Stimulated activated CD4-positive, alpha-beta T cell treated with anti-CD3 and anti-CD28 coated beads, Interleukin-12 subunit alpha, Interleukin-12 subunit beta, amount 100 ng/mL, for 24 hours (primary cell): Measurements from ENCODE around the gene MMEL1.
"Not testable (repeated sequence)": the region's sequence is repeated elsewhere in the genome, so short reads cannot be mapped to it uniquely, and the experiment has no call there.

Experiments
- DNase-seq, 2 experiments: peaks; one replicate each; pipeline ENCODE4 v3.0.0-alpha.2; 2020; ENCODE audit warnings: low read depth in 2 of 2

The MMEL1 gene

GRCh38 chr1:2557482-2558400 is 75.1 kb downstream of the MMEL1 start:
- DNase-seq = no peak

DNA sequence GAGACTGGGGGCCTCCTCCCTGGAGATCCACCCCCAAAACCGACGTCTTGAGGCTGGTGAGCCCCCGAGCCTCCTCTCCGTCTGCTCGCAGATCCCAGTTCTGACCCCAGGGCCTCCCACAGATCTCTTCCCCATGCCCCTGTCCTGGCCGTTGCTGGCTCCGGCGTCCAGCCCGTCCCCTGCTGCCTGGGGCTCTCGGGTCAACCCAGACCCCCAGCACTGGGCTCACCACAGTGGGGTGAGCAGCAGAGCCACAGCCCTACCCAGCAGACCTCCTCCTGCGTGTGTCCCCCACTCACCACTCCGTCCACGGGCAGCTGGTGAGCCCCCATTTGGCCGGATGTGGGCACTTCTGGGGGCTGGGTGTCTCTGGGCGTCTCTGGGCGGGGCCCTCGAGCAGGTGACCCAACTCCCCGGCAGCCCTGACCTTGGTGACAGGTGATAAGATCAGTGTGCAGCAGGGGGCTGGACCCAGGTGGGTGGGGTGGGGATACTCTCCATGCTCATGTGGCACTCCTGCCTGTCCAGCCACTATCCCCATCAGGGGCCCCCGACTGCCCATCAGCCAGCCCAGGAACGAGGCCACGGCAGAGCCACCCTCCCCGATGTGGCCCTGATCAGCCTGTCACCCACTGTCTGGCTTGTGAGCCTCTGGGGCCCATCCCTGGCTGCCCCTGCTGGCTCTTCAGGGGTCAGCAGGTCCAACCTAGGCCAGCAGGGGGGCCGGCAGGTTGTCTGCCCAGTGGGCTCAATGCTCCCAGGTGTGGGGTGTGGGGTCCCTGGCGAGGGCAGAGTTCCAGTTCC is 75.9 kb downstream of the MMEL1 start:
- no peak for DNase-seq

DNA sequence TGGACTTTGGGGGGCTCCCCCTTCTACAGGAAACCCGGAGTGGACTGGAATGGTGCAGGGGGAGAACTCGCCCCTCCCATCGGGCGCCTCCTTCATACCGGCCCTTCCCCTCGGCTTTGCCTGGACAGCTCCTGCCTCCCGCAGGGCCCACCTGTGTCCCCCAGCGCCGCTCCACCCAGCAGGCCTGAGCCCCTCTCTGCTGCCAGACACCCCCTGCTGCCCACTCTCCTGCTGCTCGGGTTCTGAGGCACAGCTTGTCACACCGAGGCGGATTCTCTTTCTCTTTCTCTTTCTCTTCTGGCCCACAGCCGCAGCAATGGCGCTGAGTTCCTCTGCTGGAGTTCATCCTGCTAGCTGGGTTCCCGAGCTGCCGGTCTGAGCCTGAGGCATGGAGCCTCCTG is 76.5 kb downstream of the MMEL1 start, which contains the start of gene TNFRSF14:
Gene TNFRSF14 (plus strand): TSS at position 95 of the 401 bp plus-strand sequence. CDS start 294 bp downstream, at position 389.
- DNase-seq = peak in 1 of 2 experiments; percentile 50

DNA sequence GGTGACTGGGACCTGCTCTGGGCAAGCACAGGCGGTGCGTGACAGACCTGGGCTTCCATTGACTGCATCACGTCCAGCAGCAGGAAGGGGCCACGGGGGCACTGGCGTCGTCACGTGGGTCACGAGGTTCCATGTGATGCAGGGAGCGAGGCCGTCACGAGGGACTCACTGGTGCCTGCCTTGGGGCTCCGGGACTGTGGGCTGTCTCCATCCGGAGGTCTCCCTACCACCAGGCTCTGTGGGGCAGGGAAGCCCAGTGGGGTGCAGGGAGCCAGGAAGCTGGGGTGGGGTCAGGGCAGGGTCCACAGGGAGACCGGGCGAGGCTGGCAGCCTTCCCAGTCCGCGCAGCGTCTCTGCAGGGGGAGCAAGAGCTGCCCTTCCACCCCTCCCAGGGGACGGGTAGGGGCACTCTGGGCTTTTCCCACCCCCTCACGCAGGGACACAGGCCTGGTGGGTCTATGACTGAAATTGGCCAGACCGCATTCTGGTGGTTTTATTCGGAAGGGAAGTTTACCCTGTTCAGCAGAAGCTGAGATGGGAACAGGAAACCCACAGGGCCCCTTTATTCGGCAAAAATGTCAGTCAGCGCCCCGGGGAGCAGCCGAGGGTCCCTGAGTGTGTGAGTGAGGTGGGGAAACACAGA is 77.1 kb downstream of the MMEL1 start:
- peak in 1 of 2 experiments; percentile 71 for DNase-seq

- DNase-seq = no peak
Observed at GRCh38 chr1:2554621-2555387, 78.0 kb downstream of the MMEL1 start.

DNA sequence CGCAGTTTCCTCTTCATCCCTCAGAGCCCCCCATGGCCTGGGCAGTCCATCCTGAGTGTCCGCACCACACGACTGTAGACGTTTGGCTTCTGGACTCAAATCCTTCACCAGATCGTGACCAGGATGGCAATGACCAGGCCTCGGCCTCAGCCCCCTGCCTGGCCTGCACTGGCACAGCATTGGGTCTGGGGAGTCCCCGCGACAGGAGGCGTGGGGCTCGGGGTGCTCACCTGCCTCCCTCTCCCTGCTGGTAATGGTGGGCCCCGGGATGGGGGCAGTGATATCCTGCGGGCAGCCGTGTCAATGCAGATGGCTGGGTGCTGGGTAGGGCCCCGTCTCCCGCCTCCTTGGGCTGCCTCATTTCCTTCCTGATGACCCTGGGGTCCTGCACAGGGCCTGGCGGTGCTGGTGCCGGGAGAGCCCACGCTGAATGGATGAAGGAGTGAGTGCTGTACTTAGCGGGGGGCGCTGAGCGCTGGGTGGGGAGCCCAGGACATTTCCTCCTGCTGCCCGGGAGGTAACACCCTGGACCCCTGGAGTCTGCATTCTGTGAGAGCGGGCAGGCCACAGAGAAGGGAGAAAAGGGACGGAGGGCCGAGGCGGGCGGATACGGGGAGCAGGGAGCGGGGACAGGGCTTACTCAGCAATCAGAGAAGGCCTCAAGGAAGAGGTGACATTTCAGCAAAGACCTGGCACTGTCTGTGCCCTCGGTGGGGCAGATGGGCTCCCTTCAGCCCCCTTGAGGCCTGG is 78.8 kb downstream of the MMEL1 start:
- no peak for DNase-seq

- not testable (repeated sequence) for DNase-seq
Observed at GRCh38 chr1:2553076-2553475, 79.7 kb downstream of the MMEL1 start.

- no peak for DNase-seq
Observed at GRCh38 chr1:2552189-2552588, 80.6 kb downstream of the MMEL1 start.

- not testable (repeated sequence) for DNase-seq
Observed at GRCh38 chr1:2551544-2551943, 81.3 kb downstream of the MMEL1 start.

DNA sequence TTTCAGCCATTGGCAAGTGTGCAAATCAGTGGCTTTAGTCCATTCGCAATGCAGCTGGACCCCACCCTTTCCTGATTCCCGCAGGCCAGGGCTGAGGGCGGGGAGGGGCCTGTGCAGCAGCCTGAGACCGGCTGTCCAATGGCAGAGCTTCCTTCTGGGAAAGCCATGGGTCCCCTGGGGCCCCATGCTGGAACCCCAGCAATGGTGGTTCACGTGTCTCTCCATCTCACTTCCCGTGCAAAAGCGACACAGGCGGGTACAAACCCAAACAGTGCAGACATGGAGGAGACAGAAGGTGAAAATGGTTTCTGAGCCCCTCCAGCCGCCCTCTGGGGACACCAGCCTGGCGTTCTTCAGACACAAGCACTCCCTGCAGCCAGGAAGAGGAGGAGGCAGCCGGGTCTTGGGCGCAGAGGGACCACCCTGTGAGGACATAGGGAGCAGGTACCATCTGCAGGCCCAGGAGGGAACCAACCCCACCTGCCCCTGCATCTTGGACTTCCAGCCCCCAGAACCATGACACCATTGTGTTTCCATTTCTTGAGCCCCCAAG is 82.4 kb downstream of the MMEL1 start:
- DNase-seq = not testable (repeated sequence)

DNA sequence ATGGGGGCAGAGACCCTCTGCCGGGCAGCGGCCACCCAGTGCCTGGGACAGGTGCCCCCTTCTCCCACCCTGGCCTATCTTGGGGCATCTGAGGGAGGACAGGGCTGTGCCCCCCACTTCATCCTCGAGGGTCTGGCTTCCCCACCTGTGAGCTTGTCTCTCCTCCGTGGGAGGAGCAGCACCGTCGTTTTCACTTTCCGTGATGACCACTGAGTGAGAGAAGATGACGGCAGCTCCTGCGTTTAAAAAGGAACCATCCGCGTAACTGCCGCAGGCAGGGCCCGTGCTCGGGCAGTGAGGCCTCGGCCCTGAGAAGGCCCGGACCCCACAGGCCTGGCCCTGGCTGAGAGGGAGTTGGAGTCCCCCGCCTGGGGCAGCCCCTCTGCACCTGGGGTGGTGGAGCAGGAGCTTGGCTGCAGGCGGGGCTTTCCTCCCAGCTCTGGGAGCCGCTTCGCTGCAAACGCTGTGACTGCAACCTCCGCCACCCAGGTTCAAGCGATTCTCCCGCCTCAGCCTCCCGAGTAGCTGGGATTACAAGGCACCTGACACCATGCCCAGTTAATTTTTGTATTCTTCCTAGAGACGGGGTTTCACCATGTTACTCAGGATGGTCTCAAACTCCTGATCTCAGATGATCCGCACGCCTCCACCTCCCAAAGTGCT is 83.3 kb downstream of the MMEL1 start:
- not testable (repeated sequence) for DNase-seq

DNA sequence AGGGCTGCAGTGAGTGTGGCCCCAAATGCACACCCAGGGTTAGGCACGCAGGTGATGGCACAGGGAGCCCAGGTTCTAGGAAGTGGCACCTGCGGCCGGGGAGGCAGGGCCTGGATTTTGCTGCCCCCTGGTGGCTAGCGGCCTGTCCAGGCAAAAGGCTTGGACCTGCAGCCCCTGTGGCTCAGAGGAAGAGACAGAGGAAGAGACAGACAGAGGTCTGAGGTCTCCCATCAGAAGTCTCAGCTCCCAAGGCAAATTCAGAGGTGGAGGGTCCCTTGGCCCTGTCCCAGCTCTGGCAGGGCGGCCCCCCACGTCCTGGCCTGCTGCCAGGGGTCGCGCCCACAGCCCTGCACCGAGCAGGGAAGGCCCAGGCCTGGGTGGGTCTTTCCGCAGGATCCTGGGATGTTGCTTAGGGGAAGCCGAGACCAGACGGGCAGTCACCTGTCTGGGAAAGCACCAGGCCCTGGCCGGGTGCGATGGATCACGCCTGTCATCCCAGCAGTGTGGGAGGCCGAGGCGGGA is 84.7 kb downstream of the MMEL1 start:
- DNase-seq = peak; percentile 59 to 78

DNA sequence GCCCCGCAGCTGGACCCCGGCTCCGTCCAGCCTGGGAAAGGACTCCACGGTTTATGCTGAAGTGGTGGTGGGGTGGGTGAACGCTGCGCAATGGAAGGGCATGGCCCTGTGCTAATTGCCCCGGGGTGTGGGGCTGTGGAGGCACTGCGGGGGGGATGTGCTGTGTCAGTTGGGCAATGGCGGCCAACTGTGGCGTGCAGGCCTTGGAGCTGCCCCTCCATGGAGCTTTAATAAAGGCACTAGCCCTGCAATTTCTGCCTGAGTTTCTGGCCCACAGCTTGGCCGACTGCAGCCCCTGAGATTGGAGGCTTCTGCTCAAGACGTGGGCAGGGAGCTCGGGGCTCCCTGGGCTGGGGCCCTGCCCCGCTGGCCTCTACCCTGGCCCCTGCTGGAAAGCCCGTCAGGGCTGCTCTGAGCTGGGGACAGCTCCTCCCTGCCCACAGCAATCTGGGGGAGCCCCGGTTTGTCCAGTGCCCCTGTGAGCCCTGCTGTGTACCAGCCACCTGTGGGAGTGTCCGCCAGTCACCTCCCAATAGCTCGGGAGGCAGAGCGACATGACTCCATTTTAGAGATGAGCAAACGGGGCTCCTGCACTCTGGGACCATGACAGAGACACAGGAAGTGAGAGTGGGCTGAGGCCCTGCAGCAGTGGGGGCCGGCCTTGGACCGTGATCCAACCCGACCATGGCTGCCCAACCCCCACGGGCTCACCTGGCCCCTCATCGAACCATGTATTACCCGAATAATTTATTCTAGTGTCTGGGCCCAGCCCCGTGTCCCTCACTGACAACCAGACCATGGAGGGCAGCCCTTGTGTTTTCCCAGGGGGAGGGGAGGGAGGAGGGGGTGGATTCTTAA is 85.4 kb downstream of the MMEL1 start:
- DNase-seq = peak in 1 of 2 experiments; percentile 51

GRCh38 chr1:2546515-2547209 is 86.2 kb downstream of the MMEL1 start:
- DNase-seq = peak; percentile 63 to 84

GRCh38 chr1:2545754-2546514 is 86.9 kb downstream of the MMEL1 start:
- DNase-seq = peak; percentile 63 to 81

DNA sequence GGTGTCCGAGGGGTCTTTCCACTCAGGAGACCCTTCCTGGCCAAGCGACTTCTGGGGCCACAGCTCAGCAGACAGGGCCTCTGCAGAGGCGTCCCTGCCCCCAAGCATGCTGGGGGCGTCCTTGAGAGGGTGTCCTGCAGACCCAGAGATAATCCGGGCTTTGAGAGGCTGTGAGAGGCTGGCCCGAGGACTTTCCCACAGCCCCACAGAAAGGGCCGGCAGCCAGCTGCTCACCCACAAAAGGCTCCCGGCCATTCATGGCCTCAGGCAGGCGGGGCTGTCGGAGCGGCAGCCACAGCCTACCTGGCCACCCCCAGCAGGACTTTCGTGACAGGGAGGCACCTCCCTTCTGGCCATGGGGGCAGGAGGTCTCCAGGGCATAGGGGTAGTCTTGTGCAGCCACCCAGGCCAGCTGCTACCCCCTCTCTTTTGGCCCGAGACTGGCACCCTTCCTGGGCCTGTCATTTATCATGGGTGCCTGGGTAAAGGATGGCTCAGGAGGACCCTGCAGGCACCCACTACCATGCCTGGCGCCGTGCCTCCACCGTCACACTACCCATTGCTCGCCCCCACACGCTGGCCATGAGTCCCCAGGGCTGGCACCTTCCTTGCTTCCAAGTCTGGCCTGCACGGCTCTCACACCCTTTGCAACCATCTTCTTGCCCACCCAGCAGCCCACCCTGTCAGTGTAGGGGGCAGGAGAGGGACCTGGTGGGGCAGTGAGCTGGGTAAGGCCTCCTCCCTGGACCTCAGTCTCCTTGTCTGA is 87.8 kb downstream of the MMEL1 start:
- no peak for DNase-seq
